ENCODE results near the gene DPEP1.

- no peak for TF ChIP-seq CTCF (conservative IDR thresholded peaks at IDR 0.05; ENCODE audit: low read depth, low read length)
- no peak for TF ChIP-seq EZH2 (IDR thresholded peaks at IDR 0.05; ENCODE audit: borderline replicate concordance, low read depth, low read length, poor library complexity, severe bottlenecking)
Observed at GRCh38 chr16:89604764-89605163, 8.7 kb upstream of the DPEP1 start.
